Cardiac fibroblast (primary cell): ENCODE results near the gene MLLT11.

Experiments used
- DNase-seq, 2 donors: peaks; one replicate each; pipeline versions ENCODE4 v3.0.0 to v3.0.0-alpha.2; 2010; ENCODE audit warnings: low read depth in 2 of 2
- H3K4me3 ChIP-seq, 2 donors: replicated peaks in 1 of 2; 1 replicate in 1 of 2; 2 replicates in 1 of 2; pipeline ENCODE4 v1.5.1; 2011; ENCODE audit warnings: low read depth in 2 of 2, low read length in 2 of 2, mild to moderate bottlenecking in 2 of 2, moderate library complexity in 1 of 2
- TF ChIP-seq, protein P1 (sequence below): IDR thresholded peaks from one replicate; pipeline ENCODE4 v1.5.1; 2011; ENCODE audit warnings: low read depth, mild to moderate bottlenecking, low read length, inconsistent platforms

Gene MLLT11

DNA sequence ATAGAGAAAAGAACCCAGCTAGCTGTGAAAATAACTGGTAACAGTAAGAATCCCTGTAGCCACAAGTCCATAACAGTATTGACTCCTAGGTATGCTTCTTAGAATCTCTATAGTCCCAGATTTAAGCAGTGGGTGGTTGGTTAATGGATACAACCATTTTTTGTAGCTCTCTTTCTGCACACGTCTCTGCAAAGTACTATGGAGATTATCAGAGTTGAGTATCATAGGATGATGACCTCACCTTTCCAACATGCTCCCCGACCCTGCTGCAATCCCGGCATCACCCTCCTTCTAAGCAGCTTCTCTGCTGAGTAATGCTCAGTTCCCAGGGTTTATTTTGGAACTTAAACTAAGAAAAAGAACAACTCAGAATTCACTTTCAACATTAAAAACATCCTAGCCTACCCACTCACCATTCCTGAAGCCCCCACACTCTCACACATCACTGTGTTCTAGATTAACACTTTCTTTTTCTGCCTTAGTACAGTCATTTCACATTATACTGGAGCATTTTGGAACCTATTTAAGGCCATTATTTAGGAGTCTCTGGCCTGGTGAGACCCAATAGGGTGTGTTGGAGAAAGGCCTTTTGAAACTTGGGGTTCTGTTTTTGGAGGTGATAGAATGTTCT is 2.7 kb downstream of the MLLT11 start:
- TF ChIP-seq, protein P1, sequence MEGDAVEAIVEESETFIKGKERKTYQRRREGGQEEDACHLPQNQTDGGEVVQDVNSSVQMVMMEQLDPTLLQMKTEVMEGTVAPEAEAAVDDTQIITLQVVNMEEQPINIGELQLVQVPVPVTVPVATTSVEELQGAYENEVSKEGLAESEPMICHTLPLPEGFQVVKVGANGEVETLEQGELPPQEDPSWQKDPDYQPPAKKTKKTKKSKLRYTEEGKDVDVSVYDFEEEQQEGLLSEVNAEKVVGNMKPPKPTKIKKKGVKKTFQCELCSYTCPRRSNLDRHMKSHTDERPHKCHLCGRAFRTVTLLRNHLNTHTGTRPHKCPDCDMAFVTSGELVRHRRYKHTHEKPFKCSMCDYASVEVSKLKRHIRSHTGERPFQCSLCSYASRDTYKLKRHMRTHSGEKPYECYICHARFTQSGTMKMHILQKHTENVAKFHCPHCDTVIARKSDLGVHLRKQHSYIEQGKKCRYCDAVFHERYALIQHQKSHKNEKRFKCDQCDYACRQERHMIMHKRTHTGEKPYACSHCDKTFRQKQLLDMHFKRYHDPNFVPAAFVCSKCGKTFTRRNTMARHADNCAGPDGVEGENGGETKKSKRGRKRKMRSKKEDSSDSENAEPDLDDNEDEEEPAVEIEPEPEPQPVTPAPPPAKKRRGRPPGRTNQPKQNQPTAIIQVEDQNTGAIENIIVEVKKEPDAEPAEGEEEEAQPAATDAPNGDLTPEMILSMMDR: no peak
- H3K4me3 ChIP-seq: no peak overlapping the region
- DNase-seq: peak; percentile 71 to 94

DNA sequence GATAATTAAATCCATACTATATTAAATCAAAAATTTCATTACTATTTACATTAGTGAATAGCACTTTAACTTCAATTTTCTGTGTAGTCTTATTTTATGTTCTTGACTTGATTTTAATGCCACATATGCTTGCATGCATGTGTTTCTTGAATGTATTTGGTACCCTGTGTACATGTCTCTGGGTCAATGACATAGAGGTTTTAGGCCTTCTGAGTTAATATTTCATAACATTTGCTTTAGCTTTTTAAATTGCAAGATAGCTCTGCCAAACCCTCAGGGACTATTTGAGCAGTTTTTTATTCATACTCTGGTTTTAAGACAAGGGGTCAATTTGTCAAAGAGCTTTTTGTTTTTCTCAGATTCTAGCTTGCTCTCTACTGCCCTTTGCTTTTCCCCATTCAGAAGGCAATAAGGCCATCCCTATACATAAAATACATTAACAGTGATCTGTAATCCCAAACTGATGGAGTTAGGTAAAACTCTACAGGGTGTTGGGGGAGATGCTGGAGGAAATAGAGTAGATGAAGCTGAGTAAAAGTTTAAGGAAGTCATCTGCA is 5.0 kb downstream of the MLLT11 start:
- no peak overlapping the region for H3K4me3 ChIP-seq
- DNase-seq: no peak
- TF ChIP-seq, protein P1: no peak

DNA sequence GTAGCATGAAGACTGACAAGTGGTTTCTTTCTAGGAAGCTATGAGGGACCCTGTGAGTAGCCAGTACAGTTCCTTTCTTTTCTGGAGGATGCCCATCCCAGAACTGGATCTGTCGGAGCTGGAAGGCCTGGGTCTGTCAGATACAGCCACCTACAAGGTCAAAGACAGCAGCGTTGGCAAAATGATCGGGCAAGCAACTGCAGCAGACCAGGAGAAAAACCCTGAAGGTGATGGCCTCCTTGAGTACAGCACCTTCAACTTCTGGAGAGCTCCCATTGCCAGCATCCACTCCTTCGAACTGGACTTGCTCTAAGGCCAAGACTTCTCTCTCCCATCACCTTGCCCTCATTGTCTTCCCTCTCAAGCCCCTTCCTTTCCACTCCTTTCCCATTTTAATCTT is 7.0 kb downstream of the MLLT11 start:
- TF ChIP-seq, protein P1: no peak

GRCh38 chr1:151069103-151069486 is 8.9 kb downstream of the MLLT11 start:
- DNase-seq: no peak
- H3K4me3 ChIP-seq: no peak overlapping the region
- TF ChIP-seq, protein P1: no peak

More for the DNA sequence above, 7.0 kb downstream of the MLLT11 start:
- no peak overlapping the region for H3K4me3 ChIP-seq
- DNase-seq: no peak

DNA sequence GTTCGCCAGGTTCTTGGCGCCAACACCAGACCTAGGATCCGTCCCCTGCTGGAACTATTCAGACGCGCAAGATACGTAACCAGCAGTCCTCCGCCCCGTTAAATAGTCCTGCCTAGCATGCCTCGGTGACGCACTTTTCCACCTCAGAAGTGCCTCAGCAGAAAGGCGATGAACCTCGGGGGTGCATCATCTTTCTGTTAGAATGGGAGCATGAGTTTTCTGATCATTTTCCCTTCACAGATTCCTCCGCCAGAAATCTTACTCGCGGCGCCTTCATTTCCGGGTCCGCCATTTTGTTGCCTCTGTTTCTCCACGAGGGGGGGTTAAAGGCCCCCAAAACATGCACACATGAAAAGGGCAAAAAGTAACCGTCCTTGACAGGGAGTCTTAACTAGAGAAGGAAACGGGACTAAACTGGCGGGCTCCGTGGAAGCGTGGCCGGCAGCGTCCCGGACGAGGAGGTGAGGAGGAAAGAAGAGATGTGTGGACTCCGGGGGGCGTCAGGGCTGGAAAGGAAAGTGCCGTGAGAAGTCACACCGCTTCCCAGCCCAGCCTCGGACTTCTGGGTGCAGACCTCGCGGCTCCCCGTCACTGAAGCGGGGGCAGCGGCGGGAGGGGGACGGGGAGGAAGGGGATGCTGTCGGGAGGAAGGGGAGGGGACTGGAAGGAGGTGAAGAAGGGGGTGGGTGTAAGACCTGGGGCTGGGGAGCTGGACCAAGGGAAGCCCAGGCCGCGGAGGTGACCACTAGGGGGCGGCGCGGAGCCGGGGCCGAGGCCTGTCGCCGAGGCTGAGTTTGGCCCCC is 10.5 kb downstream of the MLLT11 start, which contains the start of gene GABPB2:
Gene GABPB2, plus strand, starts transcription at position 288 of the 803 bp plus-strand sequence. CDS start 17,429 bp downstream, outside the sequence.
- DNase-seq: peak; percentile 98 to 99
- peak within 1 kb of the TSS; percentile 68 to 80 for H3K4me3 ChIP-seq
- TF ChIP-seq, protein P1: peak; percentile 92

DNA sequence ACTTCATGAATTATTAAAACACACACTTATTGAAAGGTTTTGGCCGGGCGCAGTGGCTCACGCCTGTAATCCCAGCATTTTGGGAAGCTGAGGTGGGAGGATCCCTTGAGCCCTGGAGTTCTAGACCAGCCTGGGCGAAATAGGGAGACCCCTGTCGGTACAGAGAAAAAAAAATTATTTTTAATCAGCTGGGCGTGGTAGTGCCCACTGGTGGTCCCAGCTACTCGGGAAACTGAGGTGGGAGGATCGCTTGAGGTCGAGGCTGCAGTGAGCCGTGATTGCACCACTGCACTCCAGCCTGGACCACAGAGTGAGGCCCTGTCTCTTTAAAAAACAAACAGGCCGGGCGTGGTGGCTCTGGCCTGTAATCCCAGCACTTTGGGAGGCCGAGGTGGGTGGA is 12.0 kb downstream of the MLLT11 start:
- TF ChIP-seq, protein P1: no peak
- no peak overlapping the region for H3K4me3 ChIP-seq
- no peak for DNase-seq
